Heart right ventricle (tissue), 16 donors: Measurements from ENCODE around the gene ZACN. TPM values are rescaled to one million over a fixed set of nuclear protein-coding genes. Genes with fewer than 3 reads are reported as not detected.

ENCODE experiments used
- ATAC-seq, 8 donors: fragments of 200-7000 bp; cut with Tn5 transposase; one replicate each; pipeline ENCODE4 v1.9.1; 2020; ENCODE audit warnings: mild to moderate bottlenecking in 8 of 8, moderate library complexity in 8 of 8, moderate number of reproducible peaks in 1 of 8
- DNase-seq, 2 donors: peaks; one replicate each; pipeline ENCODE4 v3.0.0-alpha.2; 2020
- H3K27ac ChIP-seq, 10 donors: fragments of 200-600 bp; sonication (generic) in 2 of 10; one replicate each; pipeline versions ENCODE4 v1.5.0 to v1.8.0; 2020 to 2022; ENCODE audit warnings: mild to moderate bottlenecking in 3 of 10
- H3K27me3 ChIP-seq, 7 donors: fragments of 200-600 bp; one replicate each; pipeline ENCODE4 v1.8.0; 2021 to 2022; ENCODE audit warnings: mild to moderate bottlenecking in 2 of 7
- H3K36me3 ChIP-seq, 9 donors: fragments of 200-600 bp; sonication (generic) in 1 of 9; one replicate each; pipeline versions ENCODE4 v1.5.0 to v1.8.0; 2020 to 2022; ENCODE audit warnings: mild to moderate bottlenecking in 2 of 9
- H3K4me1 ChIP-seq, 9 donors: fragments of 200-600 bp; sonication (generic) in 1 of 9; one replicate each; pipeline versions ENCODE4 v1.5.0 to v1.8.0; 2020 to 2022; ENCODE audit warnings: mild to moderate bottlenecking in 4 of 9
- H3K4me3 ChIP-seq, 10 donors: fragments of 200-600 bp; sonication (generic) in 2 of 10; one replicate each; pipeline versions ENCODE4 v1.5.0 to v1.8.0; 2020 to 2022; ENCODE audit warnings: mild to moderate bottlenecking in 7 of 10, moderate library complexity in 2 of 10
- H3K9me3 ChIP-seq, 11 donors: fragments of 200-600 bp in 10 of 11; sonication (generic) in 2 of 11; one replicate each; pipeline versions ENCODE4 v1.5.0 to v1.8.0; 2013 to 2022; ENCODE audit warnings: mild to moderate bottlenecking in 2 of 11, control low read depth in 1 of 11, moderate library complexity in 1 of 11
- WGBS, 2 donors: extraction: QIAGEN DNeasy Blood & Tissue Kit; methylation state at CpG; one replicate each; pipeline ENCODE4 v1.1.7; 2013; ENCODE audit warnings: inconsistent platforms in 1 of 2; 5-methylcytosine and 5-hydroxymethylcytosine counted together
- intact Hi-C, 10 donors: fragments of 100-400 bp; cut with DNase I; formaldehyde crosslinking; loops; one replicate each; pipeline versions ENCODE4 v1.11.1 to v1.14.2; 2022
- polyA plus RNA-seq, 2 donors: library from polyadenylated mRNA; stranded (reverse); fragments of 200-250 nt; gene quantifications; one replicate each; pipeline ENCODE4 v1.2.3, GENCODE V29; 2013
- total RNA-seq, 10 donors: library from RNA; stranded (reverse); fragmentation: NEBNext Ultra II Directional in 3 of 10; extraction: Animal tissue kit (Norgen Biotek cat#: 25700) in 3 of 10; gene quantifications; one replicate each; pipeline versions ENCODE4 v1.2.1 to v1.2.4, GENCODE V29; 2021 to 2023
- TF ChIP-seq, protein P1 (sequence below), 9 donors: fragments of 200-600 bp; sonication (generic) in 2 of 9; IDR thresholded peaks; one replicate each; pipeline versions ENCODE4 v1.5.0 to v1.8.0; 2021 to 2022; ENCODE audit warnings: antibody characterized with exemption in 9 of 9, mild to moderate bottlenecking in 5 of 9, moderate library complexity in 1 of 9
- donor health status: Arrhythmogenic right ventricular cardiomyopathy.
- donor health status: ischemic (EF 13 %, LVEDD 7.1; RV severe dilation, severe dysfunction).
- donor health status: healthy with polysubstance abuse.
- donor health status: DM: no; HTN: yes; CAD: no.
- donor health status: DM: no; HTN: no; CAD: no.
- donor health status: ischemic (EF 25% LVEDD 6.9; RV normal size, moderate dysfunction).
- donor health status: ischemic (EF 25% LVEDD 5.7; RV mildly dilated, moderate dysfunction).
- donor health status: healthy.
- donor health status: DM: yes; HTN: yes; CAD: no.
- donor health status: Ischemic cardiomyopathy.
- donor health status: ischemic (EF 35%, LVEDD 5.7; RV mildly dilated, moderate dysfunction).
- donor health status: nonischemic (EF 11% LVEDD 7.7; RV severe dilation, severe dysfunction).
- donor health status: DM: yes; HTN: yes; CAD: no.
- donor health status: PGD.
- donor health status: ischemic (EF 29% LVEDD 5.4; RV normal size, mild dysfunction).
- donor health status: nonischemic (EF 23%, LVEDD 6.1; RV moderate dilation, normal function).

Gene ZACN
- total and polyA plus RNA-seq, 12 donors: 1.1 to 1.6 TPM; not detected in 10

DNA sequence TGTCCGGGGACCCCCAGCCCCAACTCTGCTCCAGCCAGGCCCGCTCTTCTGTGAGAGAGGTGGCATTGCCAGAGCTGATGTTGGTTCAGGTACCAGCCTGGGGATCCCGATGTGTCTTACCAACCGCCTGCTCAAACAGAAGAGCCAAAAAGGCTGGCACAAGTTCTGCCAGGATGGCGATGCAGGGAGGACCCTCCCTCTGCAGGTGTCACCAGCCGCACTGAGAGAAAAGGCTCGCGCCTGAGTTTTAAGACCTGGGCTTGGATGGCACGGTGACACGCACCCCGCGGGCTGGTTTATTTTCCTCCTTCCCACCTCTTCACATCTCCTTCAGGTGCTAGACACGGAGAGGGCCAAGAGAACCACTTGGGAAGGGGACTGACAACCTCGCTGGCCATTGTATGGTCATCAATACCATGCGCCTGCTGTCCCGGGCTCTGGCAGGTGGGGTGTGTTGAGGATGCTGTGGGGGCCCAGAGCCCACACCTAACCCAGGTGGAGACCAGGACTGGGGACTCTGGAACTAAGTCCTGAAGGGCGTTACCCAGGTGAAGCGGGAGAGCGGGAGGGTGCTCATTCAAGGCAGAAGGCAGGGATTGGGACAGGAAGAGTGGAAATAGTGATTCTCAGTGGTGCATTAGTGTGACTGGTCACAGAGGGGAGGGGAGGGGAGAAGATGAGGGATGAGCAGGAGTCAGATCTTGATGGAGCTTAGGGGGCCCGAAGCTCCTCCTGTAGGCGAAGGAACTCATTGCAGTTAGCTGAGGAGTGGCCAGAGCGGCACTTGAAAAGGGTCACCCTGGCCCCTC, 45.8 kb downstream of the ZACN start:
- no peak for DNase-seq
- WGBS, 2 donors: 87 to 88% methylated on average over 22 of the region's 22 CpGs
- peaks cover 0 to 3% (median 0%) of the 10 kb centered on the region in 7 donors for H3K27me3 ChIP-seq
- H3K4me1 ChIP-seq: peaks cover 0 to 14% (median 6%) of the 10 kb centered on the region in 9 donors
- no peak for ATAC-seq
- H3K4me3 ChIP-seq: no peak overlapping the region
- intact Hi-C loops: loop anchor here in 7 of 10 donors (2.0 to 10.0 kb wide), 5 partner anchors 24 to 173 kb away; no protein-coding TSS in a partner anchor
- TF ChIP-seq, protein P1, sequence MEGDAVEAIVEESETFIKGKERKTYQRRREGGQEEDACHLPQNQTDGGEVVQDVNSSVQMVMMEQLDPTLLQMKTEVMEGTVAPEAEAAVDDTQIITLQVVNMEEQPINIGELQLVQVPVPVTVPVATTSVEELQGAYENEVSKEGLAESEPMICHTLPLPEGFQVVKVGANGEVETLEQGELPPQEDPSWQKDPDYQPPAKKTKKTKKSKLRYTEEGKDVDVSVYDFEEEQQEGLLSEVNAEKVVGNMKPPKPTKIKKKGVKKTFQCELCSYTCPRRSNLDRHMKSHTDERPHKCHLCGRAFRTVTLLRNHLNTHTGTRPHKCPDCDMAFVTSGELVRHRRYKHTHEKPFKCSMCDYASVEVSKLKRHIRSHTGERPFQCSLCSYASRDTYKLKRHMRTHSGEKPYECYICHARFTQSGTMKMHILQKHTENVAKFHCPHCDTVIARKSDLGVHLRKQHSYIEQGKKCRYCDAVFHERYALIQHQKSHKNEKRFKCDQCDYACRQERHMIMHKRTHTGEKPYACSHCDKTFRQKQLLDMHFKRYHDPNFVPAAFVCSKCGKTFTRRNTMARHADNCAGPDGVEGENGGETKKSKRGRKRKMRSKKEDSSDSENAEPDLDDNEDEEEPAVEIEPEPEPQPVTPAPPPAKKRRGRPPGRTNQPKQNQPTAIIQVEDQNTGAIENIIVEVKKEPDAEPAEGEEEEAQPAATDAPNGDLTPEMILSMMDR (IDR thresholded peaks at IDR 0.05): peak in 1 of 9 donors; percentile 20
- H3K36me3 ChIP-seq: no peaks in the 10 kb centered on the region
- H3K27ac ChIP-seq: no peak overlapping the region
- no peaks in the 10 kb centered on the region for H3K9me3 ChIP-seq

DNA sequence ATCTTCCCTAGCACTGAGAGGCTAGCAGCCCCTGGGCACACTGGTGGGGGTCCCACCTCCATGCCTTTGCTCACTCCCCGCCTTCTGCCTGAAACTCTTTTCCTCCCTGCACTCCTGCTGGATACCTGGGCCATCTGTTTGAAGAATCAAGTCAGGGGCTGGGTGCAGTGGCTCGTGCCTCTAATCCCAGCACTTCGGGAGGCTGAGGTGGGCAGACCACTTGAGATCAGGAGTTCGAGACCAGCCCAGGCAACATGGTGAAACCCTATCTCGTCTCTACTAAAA, 46.4 kb downstream of the ZACN start:
- Histone ChIP-seq H3K27ac (no peak overlapping the region), H3K27me3 (peaks cover 0 to 8% (median 1%) of the 10 kb centered on the region in 7 donors), H3K4me1 (peaks cover 3 to 18% (median 6%) of the 10 kb centered on the region in 9 donors), H3K9me3 (no peaks in the 10 kb centered on the region), H3K36me3 (no peaks in the 10 kb centered on the region), H3K4me3 (no peak overlapping the region)
- TF ChIP-seq, protein P1 (IDR thresholded peaks at IDR 0.05): no peak
- intact Hi-C loops: loop anchor here in 4 of 10 donors (2.0 to 10.0 kb wide), 2 partner anchors 23 to 49 kb away; no protein-coding TSS in a partner anchor
- 85 to 88% methylated on average over 5 of the region's 5 CpGs for WGBS, 2 donors
- ATAC-seq (no peak), DNase-seq (no peak)

DNA sequence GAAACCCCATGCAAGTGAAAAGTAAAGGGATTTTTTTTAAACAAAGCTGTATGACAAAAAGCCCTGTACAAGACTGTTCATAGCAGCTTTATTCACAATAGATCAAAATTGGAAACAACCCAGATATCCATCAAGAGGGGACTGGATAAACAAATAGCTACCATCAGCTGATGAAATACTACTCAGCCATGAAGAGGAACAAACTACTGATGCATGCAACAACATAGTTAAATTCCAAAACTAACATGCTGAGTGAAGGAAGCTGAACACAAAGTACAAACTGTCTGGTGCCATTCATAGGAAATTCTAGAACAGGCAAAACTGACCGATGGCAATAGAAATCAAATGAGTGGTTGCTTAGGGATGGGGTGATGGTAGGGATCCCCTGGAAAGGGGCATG, 46.9 kb downstream of the ZACN start:
- WGBS, 2 donors: 96 to 97% methylated on average over 1 of the region's 1 CpG
- TF ChIP-seq, protein P1 (IDR thresholded peaks at IDR 0.05): no peak
- Histone ChIP-seq H3K27me3 (peaks cover 0 to 14% (median 7%) of the 10 kb centered on the region in 7 donors), H3K4me1 (peaks cover 3 to 24% (median 8%) of the 10 kb centered on the region in 9 donors), H3K4me3 (no peak overlapping the region), H3K27ac (no peak overlapping the region), H3K36me3 (no peaks in the 10 kb centered on the region), H3K9me3 (no peaks in the 10 kb centered on the region)
- no peak for ATAC-seq
- intact Hi-C loops: loop anchor here in 4 of 10 donors (2.0 to 10.0 kb wide), 2 partner anchors 23 to 49 kb away; no protein-coding TSS in a partner anchor
- DNase-seq: no peak

DNA sequence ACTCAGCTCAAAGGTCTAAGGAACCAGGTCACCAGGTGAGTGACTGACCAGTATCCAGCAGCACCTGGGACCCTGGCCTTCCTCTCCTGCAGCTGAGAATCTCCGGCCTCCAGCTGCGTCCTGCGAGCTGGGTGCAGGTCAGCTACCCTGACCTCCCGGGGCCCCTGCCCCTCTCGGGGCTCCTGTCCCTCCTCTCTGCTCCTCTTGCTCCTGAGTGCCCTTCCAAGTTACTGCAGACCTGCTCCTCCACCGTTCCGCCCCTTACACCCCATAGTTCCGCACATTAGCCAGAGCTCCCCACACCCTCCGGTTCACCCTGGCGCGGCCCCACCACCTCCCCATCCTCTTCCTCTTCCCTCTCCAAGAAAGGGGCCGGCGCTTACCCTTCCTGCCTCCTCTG, 51.5 kb downstream of the ZACN start:
- intact Hi-C loops: no loop called here
- no peak for DNase-seq
- Histone ChIP-seq H3K27me3 (peaks cover 5 to 59% (median 52%) of the 10 kb centered on the region in 7 donors), H3K4me1 (peaks cover 0 to 31% (median 0%) of the 10 kb centered on the region in 9 donors), H3K9me3 (no peaks in the 10 kb centered on the region), H3K27ac (no peak overlapping the region), H3K4me3 (no peak overlapping the region), H3K36me3 (no peaks in the 10 kb centered on the region)
- TF ChIP-seq, protein P1 (IDR thresholded peaks at IDR 0.05): no peak
- no peak for ATAC-seq
- WGBS, 2 donors: 32 to 35% methylated on average over 12 to 13 of the region's 13 CpGs
